HK-2 (cell line): ENCODE data around the gene OLFML1.

Experiments used
- DNase-seq: peaks from one replicate; pipeline ENCODE4 v3.0.0-alpha.2; 2018; ENCODE audit not compliant: unreplicated experiment

OLFML1 gene

DNA sequence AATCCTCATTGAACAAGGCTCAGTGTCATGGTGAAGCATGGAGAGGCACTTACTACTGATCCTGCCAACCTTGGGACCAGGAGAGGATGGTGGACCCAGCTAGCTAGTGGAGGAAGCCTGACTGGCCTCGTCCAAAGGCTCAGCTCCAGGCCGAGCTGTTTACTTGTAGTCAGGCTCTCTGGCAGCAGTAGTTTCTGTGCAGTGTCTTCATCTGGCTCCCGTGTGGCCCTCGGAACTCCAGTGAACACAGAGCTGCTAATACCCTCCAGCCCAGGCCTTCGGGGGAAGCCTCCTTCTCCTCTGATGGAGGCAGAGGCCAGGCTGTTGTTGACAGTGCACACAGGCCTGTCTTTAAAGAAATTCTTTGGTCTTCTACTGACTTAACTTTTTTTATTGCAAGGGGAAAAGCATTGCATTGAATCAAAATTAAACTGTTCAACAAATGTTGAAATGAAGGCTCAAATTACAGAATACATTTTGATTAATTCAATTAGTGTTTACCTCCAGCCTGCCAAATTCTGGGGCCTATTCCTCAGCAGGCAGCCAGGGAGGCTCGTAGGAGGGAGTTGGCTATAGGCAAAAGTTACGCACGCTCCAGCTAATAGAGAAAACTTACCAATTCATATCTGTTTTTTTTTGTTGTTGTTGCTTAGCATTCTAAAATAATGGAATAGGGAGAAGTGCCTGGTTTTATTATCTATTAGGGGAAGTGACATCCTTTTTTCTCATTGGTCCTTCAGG lies 47.3 kb downstream of the OLFML1 start:
- DNase-seq = no peak

DNA sequence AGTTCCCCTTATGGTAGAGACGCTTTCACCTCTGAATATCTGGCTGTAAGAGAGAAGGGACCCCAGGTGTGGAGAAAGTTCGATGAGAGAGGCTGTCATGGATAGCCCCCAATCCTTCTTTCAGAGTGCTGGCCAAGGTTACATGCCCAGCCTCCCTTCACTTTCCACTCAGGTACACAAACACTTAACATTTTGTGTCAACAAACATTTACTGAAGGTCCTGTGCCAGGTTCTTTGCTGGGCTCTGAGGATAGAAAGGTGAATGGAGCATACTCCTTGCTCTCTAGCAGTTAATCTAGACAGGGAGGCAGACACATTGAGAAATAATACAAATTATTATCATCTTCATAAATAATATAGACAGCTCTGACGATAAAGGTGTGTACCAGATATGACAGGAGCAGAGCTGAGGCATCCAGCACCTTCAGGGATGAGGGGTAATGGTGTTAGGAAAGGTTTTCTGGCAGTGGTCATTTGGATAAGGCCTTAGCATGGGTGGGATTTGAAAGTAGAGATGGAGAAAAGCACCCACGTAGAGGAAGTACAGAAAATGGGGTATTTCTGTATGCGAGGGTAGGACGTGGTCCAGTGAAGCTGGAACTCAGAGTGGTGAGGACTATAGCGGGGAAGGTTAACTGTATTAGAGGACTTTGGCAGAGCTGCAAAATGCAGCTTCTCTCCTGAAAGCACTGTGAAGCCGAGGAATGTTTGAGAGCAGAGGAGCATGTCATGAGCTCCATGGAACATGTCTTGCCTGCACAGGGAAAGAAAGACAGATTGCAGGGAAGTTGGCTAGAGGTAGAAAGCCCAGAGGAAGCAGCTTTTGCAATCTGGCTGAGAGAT lies 48.1 kb downstream of the OLFML1 start:
- DNase-seq = no peak

DNA sequence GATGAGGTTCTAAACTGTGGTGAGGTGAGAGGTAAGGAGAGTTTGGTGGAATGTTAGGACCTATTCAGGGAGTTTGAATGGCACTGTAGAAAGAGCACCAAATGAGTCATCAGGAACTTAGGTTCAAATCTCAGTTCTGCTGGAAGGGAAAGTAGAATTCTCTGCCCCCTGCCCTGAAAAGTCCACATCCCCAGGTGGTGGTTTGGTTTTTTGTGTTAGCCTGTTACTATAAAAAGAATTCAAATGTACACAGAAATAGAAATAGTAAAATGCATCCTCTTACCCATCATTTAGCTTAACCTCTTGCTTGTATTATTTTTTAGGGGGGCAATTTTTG lies 48.7 kb downstream of the OLFML1 start:
- DNase-seq = no peak

DNA sequence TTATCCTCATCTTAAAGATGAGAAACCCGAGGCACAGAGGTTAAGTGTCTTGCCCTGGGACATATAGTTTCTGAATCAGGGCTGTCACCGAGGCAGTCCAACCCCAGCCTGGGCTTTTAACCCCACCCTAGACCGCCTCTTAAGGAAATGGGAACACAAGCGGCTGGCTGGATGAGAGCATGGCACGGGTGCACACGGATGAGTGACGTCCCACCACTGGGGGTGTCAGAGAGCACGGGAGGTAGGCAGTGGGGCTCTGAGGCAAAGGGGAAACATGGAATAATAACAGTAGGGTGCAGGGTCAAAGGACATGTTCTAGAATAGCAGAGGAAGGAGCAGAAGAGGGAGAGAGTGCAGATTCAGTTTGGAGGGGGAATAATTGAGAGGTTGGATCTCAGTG lies 50.8 kb downstream of the OLFML1 start:
- no peak for DNase-seq

DNA sequence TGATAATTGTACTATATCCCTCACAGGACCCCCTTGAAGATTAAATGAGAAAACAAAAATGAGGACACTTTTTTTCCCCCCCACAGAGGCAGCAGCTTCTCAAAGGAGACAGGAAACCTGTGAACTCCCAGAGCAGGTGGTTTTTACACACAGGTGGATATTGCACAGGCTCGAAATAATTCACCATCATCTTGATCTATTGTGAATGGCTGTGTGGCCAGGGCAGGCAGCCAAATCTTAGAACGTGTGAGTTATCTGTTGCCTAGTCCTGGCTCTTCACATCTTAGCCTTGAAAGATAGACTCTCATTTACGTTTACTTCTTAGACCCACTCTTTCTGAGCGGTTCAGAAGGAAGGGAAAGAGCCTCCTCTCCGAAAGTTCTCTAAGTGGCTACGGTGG lies 52.0 kb downstream of the OLFML1 start:
- DNase-seq = no peak

DNA sequence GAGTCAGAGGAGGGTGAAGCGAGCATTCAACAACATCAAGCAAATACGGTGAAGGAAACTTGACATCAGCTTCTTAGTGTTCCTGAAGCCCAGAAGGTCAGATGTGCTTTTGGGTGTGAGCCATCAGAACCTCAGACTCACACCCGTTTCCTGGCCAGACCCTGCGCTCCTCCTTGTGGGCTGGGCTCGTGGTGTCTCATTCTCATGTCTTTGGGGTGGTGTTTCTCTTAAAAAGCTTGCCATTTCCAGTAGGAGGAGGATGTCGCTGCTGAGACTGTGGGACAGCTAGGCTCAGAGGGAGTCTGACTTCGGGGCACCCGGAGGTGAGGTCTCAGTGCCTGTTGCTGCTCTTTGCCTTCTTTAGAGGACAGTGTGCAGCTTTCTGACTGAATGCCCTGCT lies 52.7 kb downstream of the OLFML1 start:
- no peak for DNase-seq

DNA sequence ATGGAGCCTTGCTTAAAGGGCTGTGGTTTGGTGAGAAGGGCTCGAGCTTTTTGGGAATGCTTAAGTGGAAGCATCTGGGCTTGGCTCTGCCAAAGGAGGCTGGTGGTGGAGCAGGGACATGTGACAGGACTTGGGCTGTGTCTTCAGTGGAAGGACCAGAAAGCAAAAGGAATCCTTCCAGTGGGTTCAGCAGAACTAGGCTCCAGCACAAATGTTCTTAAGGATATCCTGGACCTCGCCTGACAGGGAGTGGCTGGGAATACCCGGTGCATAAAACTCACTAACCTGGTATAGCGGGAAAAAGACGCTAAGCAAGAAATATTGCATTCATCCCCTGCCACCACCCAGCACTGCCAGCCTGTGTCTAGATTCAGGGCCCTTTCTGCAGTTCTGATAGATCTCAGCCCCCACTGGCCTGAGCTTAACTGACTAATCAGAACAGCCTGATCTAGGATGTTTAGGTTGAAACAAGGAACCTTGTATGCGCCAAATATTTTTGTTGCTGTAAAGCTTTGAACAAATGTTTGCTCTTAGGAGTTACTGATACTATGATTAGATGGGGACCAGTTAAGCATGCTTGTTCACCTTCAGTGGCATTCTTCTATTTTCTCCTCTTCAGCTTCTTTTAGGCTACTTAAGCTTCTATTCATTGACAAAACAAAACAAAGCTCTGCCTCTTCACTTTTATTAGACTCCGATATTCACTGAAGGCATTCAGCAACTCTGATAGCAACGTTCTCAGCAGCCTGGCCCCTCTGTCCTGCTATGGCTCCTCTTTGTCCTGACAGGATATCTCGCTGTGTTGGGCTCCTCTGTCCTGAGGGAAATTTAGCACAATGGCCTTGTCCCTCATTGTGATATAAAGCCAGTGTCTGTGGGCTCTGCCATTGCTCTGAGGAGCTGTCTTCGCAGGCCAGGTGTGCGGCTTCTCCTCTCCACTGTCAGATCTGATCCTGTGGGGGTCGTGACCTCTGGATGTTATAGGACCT lies 53.5 kb downstream of the OLFML1 start:
- DNase-seq = no peak

DNA sequence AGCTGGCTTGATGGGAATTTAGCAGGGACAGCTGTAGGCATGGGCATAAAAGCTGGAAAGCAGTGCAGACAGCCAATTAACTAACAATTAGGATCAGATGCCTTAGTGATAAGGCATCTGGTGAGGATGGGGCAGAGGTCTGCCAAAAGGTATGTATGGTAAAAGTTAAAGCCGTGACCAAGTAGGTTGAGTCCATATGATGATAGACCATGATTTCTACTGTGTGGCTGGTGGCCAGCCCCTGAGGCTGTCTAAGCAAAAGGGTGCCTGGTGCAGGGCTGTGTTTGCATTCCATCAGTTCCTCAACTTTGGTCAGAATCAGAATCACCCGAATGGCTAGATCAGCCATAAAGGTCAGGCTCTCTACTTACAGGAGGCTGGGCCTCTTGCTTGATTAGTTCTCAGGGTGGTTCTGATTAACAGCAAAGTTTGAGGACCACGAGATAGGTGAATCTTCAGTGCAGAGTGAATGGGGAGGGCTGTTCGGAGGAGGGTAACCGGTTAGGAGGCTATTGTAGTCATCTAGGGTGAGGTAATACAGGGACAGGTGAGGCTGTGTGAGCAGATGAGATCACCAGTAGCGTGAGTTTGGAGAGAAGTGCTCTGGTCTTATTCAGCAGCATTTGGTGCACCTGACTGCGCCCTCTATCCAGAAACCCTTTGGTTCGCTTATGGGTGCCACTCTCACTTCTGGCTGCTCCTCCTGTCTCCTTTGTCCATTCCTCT lies 55.7 kb downstream of the OLFML1 start:
- no peak for DNase-seq

DNA sequence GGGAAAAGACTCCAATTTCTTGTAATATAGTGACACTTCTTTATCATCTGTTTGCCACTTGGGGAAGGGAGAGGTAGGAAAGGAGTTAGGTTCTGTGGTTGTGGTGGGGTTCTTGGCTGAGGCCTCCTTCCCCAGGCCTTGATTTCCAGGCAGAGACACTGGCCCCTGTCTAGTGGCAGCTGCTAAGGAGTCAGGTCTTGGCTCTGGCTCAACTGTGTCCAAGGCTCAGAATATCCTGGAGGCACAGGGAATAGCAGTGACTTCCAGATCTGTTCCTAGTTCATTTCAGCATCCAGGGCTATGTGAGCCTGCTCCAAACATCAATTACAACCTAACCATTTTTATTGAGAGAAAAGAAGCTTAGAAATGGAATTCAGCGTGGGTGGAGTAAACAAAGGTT lies 58.0 kb downstream of the OLFML1 start:
- DNase-seq = no peak

DNA sequence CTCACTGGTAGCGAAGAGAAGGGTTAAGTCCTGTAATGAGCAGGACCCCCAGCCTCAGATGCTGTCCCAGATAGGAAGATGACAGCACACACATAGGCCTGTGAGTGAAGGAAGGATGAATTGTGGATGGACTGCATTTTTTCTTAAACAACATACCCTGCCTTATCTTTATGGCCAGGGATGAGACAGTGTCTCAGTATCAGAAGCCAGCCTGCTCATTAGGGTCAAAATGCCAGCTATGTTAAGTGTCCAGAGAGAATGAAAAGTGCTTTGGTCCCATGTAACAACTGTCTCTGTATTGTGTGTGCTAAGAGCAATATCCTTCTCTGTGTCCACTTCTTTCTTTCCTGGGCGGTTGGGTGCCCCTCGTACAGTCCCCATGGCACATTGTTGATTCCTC lies 58.7 kb downstream of the OLFML1 start:
- no peak for DNase-seq

DNA sequence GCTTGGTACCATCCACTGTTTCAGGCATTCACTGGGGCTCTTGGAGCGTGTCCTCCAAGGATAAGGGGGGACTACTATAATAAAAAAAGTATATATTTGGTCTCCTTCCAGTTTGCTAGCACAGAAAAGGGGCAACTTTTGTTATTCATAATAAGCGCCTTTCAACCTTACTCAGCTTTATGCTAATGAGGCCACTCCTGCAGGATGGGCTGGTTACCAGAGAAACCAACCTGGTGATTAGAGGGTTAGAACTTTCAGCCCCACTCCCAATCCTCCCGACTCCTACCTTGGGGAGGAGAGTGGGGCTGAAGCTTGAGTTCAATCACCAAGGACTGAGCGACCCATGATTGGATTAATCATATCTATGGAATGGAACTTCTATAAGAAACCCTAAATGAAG lies 60.3 kb downstream of the OLFML1 start:
- DNase-seq = no peak

DNA sequence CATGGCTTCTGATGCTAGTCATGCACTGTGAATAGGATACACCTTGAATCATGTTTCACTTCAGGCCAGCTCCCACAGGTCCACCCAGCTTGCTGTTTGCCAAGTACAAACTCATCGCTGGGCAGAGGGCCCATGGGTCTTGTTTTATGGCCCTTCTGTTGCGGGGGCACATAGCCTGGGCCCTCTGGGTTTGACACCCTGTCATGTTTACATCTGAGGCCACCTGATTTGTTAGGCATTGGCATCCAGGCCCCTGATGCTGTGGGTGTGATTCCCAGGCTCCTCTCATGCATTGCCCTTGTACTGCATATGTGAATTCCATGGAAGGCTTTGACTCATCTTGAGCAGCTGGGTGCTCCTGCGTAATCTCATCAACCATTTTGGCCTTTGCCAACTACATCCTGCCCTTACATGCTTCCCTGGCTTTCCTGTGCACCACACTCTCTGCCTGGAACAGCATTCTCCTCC lies 61.1 kb downstream of the OLFML1 start:
- DNase-seq = no peak

DNA sequence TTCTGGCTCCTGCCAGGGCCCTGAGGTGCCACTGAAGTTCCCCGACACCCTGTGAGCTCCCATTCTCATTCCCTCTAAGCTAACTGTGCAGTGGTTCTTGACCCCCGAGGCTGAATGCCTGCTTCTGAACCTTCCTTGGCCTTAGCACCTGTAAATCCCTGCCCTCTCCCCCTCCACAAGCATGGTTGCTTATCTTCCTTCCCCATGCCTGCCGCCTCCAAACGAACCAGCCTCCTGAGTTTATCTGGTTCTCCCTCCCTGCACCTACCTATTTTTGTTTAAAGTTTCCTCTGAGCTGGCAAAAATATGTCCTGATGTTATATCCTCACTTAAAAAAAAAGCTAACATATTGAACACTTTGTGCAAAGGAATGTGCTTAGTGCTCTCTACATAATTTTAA lies 62.4 kb downstream of the OLFML1 start:
- DNase-seq = no peak

DNA sequence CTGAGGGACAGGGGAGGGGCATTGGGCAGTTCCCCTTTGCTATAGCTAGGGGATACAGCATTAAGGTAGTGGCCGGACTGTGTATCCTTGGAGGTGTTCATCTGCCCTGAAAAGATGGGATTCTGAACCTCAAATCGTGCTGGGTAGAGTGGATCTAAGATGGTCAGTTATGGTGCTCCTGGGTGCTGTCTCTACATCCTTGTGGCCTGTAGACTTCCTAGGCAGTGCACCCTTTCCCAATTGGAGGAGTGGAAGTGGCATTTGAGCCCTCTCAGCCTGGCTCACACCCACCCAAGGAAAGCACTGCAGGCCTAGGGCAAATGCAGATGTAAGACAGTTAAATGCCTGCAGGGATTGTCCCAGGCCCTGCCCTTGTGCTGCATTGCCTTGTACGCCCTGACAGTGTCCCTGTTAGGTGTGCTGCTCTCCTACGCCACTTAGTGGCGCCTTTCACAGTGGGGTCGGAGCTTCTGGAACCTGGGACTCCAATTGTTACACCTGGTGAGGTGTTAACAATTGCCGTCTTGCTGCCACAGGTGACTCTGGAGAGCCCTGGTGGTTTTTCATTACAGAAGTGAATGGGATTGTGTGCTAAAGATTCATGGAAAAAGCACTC lies 63.5 kb downstream of the OLFML1 start:
- DNase-seq = no peak

DNA sequence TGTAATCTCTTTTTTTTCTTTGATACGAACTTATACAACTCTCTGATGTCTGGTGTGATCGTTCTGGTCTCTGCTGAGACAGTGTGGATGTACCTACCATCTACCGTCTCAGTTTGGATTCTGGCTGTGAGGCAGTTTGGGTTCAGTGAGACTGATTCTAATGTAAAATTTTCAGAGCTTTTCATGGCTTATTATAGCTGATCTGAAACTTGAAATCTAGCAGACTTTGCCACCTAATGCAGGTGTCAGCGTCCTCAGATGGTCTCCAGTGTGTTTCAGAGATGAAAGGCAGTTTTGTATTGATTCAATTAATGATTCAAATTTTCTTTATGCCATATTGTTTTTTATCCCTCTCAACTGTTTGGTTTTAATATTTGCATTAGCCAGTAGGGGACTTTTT lies 64.4 kb downstream of the OLFML1 start:
- no peak for DNase-seq

DNA sequence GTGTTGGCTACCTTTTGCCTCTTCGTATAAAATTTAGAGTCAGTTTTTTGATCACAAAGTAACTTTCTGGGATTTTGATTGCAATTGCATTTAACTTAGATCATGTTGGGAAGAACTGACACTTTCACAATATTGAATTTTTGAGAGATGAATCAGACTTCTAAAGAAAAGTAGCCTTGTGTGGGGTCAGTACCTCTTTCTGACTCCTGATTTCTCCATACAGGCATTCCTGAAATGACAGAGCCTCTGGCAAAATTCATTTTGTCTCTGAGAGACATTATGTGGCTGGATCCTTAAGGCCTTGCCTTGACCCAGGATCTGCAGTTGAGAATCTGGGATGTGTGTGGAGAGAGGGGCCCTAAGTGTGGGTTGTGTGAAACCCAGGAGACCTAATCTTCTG lies 66.3 kb downstream of the OLFML1 start:
- DNase-seq = no peak

DNA sequence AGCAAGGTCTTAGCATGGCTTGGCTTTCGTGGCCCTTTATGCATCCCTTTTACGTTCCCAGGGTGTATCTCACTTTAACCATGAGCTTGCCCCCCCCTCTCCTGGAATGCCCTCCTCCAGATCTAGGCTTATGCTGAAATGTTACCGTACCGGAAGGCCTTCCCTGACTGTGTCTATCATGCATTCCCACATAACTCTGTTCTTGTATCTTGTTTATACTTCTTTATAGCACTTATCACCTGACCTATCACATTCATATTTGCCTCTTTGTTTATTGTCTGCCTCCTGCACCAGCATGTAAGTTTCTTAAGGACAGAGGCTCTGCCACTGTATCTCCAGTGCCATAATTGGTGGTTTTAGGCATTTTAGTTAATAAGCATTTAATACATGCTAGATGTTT lies 67.4 kb downstream of the OLFML1 start:
- no peak for DNase-seq

DNA sequence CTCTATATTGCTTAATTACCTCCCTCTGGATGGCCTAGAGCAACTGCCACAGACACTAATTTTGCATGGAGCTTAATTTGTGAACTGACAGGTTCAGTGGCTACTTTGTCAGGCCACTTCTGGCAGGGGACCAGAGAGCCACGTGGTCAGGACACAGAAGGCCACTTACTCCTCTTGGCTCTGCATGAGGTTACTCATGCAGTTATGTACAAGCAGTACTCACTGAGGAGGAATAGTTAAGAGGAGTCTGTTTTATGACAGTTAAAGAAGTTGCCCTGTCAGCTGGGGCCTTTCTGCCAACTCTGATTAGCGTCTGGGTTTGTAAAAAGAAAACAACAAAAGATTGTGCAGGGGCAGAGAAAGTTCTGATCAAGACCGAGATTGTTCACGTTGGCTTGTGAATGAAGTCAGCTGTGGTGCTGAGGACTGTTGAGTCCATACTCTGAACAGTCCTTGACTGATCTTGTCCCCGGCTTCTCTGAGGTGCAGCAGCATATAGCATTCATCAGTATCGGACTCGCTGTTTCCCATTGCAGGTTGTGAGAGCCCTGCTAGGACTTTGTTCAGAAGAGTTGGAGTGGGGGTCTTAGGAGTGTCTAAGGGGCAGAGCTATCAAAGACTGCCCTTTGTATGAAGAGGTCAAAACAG lies 69.9 kb downstream of the OLFML1 start:
- no peak for DNase-seq

DNA sequence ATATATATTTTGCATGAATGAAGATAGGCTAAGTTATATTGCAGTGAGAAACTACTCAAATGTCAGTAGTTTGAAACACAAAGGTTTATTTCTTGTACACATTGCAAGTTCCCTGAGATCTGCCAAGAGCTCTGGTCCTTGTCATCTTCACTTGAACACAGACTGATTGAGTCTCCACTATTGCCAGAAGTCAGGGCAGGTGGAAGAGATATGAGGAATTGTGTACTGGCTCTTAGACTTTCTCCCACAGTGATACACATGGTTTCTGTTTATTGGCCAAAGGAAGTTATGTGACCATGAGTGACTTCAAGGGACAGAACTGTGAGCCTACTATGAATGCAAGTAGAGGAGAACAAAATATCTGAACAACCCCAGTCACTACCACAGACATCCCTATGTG lies 72.7 kb downstream of the OLFML1 start:
- no peak for DNase-seq
